ENCODE results near the gene CMTM1.

The CMTM1 gene

DNA sequence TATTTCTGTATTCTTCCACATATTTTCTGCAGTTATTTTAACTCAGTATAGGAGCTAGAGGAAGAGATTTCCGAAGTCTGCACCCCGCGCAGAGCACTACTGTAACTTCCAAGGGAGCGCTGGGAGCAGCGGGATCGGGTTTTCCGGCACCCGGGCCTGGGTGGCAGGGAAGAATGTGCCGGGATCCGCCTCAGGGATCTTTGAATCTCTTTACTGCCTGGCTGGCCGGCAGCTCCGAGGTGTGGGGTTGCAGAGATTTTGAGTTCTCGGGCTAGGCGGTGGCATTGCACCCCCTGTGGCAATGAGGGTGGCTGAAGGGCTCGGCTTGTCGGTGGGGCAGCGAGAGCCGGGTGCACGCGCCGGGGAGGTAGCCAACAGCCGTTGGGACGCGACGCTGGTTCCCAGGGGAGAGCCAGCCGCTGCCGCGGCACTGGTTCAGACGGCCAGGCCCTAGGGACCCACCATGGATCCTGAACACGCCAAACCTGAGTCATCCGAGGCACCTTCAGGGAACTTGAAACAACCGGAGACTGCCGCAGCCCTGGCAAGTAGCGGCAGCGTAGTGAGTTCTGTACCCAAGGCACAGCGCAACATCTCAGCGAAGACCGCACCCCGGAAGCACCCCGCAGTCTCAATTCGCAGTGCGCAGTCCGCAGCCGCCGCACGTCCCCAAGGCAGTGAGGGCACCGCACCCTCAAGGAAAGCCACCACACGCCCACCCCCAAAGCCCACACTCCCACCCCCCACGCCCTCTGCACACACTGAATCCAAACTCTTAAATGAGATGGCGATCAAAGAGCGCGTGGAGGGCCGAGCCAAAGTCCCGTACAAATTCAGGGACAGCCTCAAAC lies at the start of gene CMTM1:
Gene CMTM1 (plus strand): TSS at position 389 of the 851 bp plus-strand sequence. CDS start 75 bp downstream, at position 464.
- DNase-seq, result no peak

DNA sequence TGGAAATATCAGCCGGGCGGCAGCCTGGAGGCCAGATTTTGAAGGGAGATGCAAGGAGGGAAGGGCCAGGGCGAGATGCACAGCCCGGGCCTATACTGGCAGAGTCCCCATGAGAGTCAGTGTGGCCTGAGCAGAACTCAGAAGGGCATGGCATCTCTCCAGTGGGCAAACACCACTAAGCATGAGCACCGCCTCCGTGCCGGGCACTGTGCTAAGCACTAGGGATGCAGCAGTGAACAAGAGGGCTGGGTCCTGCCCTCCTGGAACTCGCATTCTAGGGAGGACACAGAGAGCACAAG lies 49.8 kb upstream of the CMTM1 start:
- no peak for DNase-seq

DNA sequence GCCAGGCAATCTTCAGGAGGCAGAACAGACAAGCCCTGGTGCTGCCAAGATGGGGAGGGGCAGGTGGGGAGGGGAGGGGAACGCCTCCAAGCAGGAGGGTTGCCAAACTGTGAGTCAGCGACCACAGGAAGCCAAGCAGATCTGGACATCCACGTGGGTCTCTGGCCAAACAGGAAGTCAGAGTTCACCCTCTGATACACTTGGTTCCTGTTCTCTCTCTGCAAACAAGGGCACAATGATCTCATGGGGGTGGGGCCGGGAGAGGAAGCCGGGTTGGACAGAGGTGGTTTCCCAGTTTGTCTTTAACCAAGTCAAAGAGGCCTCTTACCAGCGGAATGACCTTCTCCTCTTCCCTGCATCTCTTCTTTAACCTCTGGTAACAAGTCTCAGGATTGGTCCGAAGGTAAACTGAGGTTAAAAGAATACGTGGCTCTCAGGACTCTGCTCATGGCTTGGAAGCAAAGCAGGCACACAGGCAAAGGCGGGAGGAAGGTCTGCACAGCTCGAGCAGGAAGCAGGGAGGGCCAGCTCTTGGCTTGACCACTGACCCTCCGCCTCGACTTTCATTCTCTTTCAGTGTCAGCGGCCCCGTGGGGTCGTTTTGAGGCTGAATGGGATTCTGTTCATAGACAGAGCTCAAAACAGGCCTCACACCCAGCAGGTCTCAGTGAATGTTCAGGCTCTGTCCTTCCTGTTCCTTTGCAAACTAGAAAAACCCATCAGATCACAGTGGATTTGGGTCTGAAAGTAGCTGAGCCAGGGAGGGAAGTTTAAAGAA lies 49.2 kb upstream of the CMTM1 start:
- peak; percentile 93 for DNase-seq

DNA sequence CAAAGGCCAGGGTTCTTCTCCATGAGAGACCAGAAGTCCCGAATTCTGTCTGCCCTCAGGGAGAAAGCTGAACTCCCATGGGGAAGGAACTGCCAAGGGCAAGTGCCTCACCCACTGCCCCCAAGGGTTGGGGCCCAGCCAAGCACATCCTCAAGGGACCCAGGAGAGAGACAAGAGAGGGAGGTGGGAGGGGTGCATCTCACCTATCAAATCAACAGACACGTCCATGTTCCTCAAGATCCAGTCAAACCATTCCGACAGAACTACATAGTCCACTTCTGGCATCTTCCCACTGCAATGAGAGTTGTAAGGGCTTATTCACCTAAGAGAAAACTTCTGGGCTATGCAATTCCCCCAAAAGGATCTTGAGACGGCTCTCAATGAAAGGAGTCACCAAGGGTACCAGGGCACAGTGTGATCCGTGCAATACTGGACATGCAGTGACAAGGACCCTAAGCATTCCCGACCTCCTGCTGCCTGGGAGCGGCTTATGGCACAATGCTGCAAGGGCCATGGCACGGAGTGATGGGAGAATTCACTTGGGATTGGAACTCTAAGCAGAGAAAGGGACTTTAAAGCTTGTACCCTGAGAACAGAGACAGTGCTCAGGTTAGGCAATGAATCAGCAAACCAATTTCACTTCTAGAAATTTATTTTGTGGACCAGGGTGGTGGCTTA lies 48.5 kb upstream of the CMTM1 start:
- DNase-seq, result peak; percentile 41

DNA sequence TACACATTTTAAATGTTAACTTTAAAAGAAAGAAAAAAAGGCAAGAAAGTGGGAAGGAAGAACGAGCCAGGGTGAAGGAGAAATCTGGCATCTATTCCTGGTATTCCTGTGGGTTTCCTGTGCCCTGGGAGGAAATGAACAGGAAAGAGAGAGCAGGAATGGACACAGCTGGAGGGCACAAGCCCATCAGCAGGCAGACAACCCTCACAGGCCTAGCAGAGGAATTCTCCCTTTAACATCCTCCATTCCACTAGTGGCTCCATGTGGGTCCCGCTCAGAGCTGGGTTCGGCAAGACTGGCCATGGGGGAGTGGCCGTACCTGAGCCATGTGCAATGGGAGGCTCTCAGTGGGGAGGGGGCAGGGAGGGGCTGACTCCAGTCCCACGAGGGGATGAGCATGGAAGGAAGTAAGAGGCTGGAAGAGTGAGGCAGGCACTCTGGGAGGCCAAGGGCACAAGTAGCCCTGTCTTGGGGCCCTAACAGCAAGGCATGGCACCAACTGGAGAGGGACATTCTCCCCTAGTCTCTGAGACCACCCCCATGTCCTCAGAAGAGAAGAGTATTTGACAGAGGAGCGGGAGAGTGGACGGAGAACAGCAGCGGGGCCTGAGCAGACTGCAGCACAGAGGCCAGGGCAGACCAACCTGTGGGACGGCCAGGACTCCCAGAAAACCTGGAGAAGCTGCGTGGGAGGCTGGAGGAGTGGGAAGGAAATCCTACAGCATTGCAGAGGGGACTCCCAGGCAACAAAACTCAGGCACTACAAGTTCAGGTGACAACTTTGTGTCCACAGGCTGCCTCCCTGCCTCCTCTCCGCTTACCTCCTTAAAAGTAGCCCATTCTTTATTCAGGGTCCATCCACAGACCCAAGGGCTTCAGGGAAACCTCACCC lies 46.5 kb upstream of the CMTM1 start:
- DNase-seq, result peak; percentile 38

- peak; percentile 37 for DNase-seq
Measured at GRCh38 chr16:66520406-66521170, 45.7 kb upstream of the CMTM1 start.

GRCh38 chr16:66521252-66521713 lies 45.0 kb upstream of the CMTM1 start:
- peak; percentile 38 for DNase-seq

DNA sequence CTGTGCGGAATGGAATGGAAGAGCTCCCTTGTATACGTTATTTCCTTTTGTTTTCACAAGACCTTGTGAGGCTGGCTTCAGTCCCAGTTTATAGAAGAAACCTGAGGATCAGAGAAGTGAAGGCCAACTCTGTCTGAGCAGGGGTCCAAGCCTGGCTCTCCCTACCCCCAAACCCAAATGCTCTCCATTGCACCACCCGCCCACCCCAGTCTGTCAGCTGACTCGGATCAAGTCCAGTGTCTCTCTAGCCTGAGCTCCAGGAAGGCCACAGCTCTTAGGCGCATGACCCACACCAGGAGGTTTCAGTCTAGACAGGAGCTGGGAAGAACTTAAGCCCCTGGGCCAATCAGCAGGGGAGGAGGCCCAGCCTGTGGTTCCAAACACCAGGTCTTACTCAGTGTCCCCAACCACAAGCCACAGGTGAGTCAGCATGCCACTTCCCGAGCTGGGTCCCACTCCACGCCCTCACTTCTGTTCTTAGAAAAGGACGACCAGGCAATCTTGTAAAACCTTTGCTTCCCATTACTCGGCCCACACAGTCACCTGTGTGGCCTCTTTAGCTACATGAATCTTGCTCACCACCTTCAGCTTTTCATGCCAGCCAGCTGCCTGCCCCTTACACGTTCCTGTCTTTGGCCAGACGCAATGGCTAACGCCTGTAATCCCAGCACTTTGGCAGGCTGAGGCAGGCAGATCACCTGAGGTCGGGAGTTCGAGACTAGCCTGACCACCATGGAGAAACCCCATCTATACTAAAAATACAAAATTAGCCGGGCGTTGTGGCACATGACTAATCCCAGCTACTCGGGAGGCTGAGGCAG lies 44.1 kb upstream of the CMTM1 start:
- peak; percentile 38 for DNase-seq

DNA sequence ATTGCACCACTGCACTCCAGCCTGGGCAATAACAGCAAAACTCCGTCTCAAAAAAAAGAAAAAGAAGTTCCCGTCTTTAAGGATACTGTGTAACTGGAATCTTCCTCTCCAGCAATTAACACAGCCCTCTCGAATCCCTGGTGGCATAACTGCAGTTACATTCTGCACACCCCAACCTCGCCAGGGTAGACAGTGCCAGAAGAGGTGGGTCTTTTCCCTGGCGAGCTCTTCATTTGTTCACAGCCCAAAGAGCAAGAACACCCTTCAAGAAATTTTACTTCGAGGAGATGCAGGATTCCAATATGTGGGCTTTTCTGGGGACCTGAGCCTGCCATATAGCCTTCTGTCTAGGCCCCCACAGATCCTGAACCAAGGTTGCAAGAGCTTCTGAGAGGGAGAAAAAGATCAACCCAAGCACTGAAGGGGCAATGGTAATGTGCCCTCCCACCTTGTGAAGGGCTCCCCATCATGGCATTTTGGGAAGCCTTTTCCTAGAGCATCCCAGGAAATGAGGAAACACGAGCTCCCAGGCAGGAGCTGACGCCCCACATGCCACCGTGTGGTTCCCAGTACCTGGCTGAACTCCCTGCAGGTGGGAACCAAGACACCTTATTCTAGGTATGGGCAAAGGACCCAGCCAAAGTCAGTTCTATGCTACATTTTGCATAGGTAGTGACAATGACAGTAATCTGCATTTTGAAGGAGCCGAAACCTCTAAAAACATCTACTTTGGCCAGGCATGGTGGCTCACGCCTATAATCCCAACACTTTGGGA lies 43.2 kb upstream of the CMTM1 start:
- DNase-seq, result peak; percentile 18

DNA sequence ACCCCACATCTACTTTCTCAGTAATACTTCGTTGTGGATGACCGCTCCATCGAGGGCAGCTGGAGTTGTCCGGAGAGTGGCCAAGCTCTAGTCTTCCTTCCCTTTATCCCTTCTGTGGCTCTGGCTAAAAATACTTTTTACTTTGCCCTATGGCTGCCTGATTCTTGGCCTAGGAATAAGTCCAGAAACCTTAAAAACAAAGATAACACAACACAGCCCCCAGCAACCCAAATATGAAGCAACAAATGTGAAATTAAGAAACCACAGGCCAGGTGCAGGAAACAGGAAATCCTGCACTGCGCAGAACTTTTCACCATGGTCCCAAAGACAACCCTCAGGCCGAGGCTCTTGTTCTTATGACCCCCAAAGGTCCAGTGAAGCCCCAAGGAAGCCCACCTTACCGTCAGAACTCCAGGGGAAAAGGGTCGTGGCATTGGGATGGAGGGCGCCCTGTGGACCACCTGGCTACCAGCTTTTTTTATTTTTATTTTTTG lies 42.3 kb upstream of the CMTM1 start:
- peak; percentile 30 for DNase-seq

GRCh38 chr16:66524601-66525164 lies 41.6 kb upstream of the CMTM1 start:
- peak; percentile 40 for DNase-seq

DNA sequence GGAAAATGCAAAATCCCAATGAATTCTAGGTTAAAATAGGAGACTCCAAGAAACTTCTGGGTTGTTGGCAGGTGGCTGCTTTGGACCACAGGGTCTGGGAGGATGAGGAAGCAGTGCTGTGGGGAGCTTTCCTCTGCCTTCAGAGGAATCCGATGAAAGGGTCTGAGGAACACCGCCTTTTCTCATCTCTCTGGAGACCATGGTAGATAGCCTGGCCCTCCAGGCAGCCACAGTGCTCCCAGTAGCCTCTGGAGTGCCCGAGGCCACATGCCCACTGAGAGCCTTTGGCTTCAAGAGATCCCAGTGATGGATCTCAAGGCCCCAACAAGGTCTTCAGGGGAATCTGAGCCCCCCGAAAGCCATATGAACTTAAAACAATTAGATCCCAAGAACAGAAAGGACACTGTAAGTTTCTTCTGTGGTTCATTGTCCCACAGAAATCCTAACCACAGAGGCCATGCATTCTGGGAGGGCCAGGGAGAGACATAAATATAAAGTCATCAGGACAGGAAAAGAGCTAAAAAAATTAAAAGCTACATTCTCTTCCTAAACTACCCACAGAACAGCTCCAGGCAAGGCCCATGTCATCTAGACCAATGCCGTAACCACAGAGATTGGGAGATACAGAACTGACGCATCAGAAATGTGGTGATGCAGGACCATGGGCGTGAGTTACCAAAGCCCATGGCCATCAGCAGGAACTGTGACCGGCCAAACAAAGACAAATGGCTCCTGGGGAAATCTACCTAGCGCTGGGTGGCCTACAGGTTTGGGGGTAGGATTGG lies 40.7 kb upstream of the CMTM1 start:
- peak; percentile 25 for DNase-seq

DNA sequence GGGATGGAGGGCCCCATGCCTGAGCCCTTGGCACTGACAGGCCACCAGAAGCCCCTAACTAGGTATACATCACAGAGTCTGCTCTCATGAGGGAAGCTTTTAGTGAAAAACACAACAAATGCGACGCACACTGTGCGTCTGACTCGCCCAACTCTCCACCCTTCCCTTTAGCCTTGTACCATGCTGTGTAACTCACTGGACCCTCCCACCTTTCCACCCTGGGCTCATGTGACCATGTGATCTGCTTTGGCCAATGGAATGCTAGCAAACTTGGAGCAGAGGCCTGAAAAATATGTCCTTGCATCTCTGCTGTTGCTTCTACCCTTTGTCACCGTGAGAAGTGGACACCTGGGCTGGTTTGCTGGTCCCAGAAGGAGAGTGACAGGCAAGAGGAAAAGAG lies 37.9 kb upstream of the CMTM1 start:
- DNase-seq, result no peak

- DNase-seq, result no peak
Measured at GRCh38 chr16:66529475-66529874, 36.8 kb upstream of the CMTM1 start.

DNA sequence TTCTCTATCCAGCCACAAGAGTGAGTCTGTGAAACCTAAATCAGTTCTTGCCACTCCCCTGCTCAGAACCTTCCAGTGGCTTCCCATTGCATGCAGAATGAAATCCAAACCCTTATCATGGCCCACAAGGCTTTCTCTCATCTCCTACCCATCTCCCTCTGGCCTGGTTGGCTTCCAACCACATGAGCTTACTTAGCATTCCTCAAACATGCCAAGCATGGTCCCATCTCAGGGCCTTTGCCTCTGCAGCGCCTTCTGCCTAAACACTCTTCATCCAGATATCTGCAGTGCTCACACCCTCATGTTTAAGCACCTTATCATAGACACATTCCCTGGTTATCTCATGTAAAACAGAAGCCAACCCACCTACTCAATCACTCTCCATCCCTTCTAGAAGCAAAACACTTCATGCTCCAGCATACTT lies 31.9 kb upstream of the CMTM1 start:
- peak; percentile 16 for DNase-seq

DNA sequence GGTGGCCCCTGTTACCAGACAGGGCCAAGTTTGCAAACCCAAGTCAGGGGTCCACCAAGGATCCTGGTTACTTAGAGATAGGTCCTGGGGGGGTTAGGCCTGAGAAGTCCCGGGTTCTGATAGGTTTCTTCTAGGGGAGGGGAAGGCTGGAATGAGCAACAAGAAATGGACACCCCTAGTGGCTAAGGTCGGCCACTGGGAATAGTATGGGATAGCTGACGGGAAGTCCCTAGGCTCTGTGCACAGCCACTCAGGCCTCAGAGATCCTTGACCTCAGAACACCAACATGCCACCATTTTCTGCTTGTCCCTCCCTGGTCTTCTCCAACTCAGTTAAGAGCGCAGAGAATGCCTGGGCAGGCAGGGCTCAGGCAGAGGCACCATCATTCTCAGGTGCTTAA lies 29.7 kb upstream of the CMTM1 start:
- no peak for DNase-seq

DNA sequence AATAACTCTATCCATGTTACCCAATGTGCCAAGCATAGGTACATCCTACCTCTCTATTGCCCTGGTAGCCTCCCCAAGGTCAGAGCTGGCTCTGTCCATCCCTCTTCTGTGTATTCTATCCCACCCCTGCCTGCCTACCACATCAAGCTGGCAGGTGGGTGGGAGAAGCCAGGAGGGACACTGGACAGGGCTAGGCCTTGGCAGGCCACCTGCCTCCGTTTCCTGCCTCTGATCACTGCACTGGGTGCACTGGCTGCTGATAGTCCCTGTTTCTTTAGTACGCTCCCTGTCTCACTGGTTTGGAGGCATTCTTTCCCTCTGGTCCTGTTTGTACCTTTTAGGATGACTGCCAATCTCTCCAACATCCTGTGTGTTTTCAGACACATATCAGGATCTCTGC lies 29.0 kb upstream of the CMTM1 start:
- no peak for DNase-seq

DNA sequence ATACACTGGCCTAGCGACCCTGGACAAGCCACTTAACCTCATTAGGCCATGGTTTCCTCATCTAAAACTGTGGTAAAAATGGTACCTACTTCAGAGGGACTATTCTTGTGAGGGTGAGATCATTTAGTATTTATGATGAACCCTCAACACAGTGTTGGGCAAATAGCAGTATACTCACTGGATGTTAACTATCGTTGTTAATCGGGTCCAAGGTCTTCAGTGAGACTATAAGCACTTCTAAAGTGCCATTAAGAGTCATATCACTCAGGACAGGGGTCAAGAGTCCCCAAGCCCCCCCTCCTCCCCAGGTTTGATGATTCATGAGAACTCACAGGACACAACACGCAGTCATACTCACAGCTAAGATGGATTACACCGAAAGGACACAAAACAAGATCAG lies 27.3 kb upstream of the CMTM1 start:
- no peak for DNase-seq

Measured in right forelimb (tissue), 1 donor.